GM21360 (cell line): Measurements from ENCODE around the gene CXCL14.

Experiments used
- ATAC-seq: cut with Tn5 transposase; IDR thresholded peaks from one replicate; pipeline ENCODE4 v1.9.1; 2021; ENCODE audit warnings: mild to moderate bottlenecking, moderate library complexity; ENCODE audit not compliant: unreplicated experiment

The CXCL14 gene

DNA sequence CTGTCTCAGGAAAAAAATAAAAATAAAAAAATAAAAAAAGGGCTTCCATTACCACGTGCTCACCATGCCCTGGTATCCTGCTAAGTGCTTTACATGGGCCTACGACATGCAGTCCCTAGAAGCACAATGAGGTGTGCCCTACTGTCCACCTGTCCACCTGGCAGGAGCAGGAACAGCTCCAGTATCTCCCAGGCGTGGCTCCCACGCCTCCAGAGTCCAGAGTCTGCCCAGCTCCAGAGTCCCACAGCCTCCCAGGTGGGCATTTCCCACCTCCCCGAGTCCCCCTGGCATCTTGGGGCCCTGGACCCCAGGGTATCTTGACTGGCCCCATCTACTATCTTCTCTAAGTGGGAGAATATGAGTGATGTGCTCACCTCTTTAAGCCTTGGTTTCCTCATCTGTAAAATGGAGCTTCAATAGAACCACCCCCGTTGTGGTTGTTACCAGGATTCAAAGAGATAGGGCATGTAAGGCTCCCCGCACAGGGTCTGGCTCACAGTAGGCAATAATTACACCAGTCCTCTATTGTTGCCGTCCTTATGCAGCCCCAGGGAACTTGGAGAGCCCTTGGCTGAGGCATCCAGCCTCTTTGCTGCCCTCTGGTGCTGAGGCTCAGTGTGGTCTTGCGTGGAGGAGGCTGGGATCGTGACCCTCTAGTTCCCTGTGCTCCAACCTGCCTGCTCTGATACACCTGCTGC lies 8.9 kb downstream of the CXCL14 start:
- ATAC-seq, result no peak

DNA sequence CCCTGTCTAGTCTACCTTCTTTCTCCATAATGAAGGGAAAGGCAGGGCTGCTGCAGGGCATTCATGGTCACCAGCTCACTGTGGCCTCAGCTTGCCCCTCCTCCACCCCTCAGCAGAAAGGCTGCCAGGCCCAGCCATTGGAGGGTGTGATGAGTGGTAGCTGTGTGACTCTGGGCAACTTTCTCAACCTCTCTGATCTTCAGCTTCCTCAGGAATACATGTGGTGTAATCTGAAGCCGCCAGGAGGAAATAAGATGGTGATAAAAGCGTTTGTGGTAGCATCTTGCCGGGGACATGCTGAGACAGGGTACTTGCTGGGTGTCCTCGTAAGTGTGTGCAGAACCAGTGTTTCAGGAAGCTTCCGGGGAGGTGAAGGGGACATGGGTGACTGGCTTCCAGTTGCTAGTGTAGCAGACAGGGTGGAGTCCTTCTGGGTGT lies 9.8 kb downstream of the CXCL14 start:
- ATAC-seq, result no peak

DNA sequence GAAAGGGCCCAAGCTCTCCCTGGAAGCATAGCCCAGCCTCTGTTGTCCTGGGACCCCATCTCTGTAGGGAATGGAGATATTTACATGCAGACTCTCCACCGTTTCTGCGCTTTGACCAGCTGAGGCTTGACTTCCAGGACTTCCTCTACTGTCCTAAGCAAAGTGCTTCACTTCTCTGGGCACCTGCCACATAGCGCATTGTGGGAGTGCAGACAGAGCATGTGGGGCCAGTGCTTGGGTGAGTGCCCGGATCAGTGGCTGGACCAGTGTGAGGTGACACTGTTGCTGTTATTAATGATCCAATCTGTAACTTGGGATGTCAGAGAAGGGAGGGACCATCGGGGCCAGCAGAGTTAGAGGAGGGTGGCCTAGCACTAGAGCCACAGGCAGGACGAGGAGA lies 10.5 kb downstream of the CXCL14 start:
- no peak for ATAC-seq

DNA sequence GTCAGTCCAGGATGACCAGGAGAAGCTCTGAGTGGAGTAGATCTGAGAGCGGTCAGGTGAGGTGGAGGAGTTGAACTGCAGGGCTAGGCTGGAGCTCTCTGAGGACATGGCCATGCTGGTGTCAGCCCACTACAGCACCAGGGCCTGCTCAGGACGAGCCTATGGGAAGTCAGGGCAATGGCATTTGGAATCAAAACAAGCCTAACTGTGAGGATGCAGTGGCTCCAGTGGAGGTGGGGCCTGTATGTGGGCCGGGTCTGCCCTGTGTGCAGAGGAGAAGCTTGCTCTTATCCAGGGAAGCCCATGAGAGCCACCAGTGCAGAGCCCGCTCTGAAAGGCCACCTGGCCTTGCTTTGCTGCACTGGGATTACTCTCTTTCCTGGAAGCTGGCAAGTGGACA lies 11.1 kb downstream of the CXCL14 start:
- no peak for ATAC-seq

GRCh38 chr5:135566422-135567400 lies 12.1 kb downstream of the CXCL14 start:
- no peak for ATAC-seq

DNA sequence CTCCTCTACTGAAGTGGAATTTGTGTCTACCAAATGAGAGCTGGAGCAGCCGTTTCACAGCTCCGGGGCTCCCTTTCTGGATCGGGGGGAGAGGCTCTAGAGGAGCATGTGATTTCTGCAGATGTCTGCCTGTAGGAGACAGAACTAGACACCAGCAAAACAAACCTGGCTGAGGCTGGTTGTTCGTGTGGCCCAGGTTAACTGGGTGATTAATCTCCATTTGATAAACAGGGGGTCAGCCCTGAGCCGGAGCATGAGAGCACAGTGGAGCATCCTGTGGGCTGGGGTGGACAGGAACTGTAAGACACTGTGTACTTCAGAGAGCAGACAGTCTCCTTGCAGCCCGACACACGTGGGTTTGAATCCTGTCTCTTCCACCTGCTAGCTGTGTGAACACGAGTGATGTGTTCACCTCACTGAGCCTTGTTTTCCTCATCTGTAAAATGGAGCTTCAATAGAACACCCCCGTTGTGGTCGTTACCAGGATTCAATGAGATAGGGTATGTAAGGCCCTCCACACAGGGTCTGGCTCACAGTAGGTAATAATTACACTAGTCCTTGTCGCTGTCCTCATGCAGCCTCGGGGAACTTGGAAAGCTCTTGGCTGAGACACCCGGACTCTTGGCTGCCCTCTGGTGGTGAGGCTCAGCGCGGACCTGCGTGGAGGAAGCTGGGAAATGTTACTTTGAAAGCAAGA lies 12.9 kb downstream of the CXCL14 start:
- no peak for ATAC-seq

- ATAC-seq, result no peak
Observed at GRCh38 chr5:135565266-135565665, 13.5 kb downstream of the CXCL14 start.

GRCh38 chr5:135564331-135564730 lies 14.5 kb downstream of the CXCL14 start:
- ATAC-seq, result no peak

DNA sequence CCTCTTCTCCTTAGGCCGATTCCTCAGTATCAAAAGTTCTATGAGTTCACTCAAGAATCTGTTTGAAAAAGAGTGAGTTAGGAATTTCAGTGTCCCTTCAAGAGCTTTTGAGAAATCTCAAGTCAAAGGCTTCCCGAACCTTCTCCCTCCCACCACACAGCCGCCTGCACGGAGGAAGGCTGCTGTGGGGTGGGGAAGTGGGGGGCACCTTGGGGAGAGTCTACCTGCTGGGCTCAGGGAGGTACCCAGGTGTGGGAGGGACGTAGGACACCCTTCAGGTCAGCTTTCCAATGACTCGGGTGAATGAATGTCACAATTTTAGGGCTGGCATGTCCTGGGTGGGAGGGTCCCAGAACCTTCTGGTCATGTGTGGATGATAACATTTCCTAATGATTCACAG lies 17.5 kb downstream of the CXCL14 start:
- ATAC-seq, result no peak

DNA sequence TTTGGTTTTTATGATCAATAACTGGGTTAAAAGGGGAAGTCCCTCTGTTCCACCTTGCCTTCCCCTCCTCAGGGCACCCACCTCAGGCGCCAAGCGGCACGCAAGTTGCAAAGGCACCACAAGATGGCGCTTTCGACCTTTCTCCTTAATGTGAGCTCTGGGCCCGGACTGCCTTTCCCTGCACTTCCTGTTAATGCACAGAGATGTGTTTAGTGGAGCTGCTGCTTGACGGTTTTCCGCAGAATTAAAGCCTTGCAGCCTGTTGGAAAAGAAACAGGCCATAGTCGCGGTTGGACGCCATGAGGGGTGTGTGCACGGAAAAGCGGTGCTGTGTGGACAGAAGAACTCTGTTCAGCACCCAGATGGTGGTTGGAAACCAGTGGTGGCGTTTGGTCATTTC lies 17.9 kb downstream of the CXCL14 start:
- ATAC-seq, result peak; percentile 94

- no peak for ATAC-seq
Observed at GRCh38 chr5:135559354-135559753, 19.4 kb downstream of the CXCL14 start.

DNA sequence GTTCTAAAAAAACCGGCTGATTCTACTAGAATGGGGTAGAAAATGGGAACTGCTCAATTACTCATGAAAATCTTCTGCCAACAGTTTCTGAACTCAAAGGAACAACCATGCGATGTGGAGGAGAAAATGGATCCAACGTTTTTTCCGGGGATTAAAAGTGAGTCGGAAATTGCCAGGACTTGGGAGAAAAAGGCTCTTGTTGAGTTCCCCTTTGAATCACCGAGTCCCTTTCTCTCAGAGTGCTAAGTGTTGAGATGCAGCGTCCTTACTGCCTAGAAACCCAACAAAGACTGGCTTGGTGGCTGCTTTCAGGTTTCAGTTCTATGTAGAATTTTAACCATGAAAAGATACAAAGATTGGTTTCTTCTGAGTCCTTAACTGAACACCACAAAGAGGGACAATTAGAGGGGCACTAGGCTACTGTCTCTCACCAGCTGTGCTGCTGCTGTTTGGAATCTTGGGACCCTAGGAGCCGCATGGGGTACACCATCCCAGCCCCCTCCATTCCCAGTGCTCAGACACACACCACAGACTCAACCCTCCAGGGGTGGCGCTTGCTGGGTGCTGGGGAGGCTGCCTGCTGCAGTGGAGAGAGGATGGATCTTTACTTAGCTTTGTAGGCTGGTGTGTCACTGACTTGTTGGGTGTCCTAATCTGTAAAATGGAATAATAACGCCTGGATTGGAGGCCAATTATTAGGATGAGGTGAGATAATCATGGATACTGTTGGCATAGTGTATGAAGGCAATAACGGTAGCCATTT lies 21.5 kb downstream of the CXCL14 start:
- ATAC-seq, result no peak

- ATAC-seq, result no peak
Observed at GRCh38 chr5:135556620-135557019, 22.2 kb downstream of the CXCL14 start.

DNA sequence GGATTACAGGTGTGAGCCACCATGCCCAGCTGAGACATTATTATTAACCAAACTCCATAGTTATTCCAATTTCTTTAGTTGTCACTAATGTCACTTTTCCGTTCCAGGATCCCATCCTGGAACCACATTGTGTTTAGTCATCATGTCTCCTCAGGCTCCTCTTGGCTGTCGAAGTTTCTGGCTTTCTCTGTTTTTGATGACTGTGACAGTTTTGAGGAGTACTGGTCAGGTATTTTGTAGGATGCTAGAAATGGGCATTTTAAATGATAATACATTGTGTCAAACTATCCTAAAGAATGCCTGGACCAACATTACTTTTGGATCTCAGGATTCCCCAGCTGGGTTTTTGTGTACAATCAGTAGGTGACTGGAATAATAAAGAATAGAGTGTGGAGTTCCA lies 23.3 kb downstream of the CXCL14 start:
- ATAC-seq, result no peak

DNA sequence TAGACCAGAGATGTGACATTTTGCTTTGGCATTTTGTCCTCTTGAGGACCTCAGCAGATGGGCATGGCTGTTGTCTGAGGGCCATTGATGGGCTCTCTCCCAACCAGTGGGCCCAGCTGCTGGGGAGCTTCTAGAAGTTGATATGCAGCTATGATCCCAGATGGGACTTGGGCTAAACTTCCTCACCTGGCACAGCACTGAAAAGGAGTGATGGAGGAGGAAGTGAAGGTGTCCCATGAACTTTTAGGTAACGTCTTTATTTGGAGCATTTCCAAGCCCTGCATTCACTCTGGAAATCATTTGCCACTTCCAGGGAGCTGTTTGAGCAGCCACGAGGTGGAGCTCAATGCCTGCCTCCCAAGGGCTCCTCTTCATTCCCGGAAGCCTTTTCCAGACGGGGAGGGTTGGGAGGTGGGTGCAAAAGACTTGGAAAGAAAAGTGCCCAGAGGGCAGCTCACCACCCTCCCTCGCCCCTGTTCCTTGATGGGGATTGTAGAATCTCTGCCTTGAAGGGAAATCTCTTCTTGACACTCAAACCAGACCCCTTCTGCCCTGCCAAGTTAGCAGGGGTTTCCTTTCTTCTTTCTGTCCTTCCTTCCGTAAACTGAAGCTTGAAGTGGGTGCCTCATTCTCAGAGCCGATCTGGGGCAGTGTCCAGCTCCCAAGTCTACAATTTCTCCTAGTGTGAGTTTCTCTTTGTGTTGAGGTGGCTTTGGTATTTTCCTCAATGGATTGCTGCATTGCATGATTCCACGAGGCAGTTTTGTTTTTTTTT lies 24.9 kb downstream of the CXCL14 start:
- ATAC-seq, result no peak

DNA sequence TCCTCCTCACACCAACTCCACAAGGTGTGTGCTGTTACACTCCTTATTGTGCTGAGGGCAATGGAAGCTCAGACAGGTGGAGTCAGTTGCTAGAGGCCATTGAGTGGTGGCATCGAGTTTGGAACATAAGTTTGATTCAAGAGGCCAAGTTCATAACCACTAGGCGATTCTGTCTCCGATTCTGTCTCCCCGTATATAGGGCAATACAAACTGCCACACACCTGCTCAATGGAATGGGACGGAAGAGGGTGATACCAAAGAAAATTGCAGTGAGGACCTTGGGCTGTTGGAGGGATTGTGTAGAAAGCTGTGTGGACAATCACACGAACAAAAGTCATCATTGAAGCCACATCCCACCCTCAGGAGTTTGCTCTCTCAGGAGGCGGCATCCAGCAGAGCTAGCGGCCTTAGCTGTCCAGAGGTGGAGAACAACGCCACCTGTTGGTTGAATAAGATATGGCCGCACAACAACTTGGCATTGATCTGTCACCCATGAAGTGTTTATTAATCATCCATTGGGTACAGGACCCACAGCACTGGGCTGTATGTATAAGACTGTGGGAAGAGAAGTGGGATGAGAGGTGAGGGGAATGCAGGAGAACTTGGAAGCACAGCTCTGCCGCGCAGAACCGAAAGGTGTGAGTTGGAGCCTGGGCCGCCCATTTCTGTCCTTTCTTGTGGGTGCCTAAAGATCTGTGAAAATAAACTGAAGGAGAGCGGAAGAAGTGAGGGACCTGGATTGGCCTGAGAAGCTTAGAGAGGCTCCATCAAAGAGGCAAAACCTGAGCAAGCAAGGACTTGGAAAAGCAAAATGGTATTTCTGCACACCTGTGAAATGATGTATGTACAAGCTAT lies 27.0 kb downstream of the CXCL14 start:
- ATAC-seq, result peak; percentile 70

- no peak for ATAC-seq
Observed at GRCh38 chr5:135549413-135549812, 29.4 kb downstream of the CXCL14 start.

DNA sequence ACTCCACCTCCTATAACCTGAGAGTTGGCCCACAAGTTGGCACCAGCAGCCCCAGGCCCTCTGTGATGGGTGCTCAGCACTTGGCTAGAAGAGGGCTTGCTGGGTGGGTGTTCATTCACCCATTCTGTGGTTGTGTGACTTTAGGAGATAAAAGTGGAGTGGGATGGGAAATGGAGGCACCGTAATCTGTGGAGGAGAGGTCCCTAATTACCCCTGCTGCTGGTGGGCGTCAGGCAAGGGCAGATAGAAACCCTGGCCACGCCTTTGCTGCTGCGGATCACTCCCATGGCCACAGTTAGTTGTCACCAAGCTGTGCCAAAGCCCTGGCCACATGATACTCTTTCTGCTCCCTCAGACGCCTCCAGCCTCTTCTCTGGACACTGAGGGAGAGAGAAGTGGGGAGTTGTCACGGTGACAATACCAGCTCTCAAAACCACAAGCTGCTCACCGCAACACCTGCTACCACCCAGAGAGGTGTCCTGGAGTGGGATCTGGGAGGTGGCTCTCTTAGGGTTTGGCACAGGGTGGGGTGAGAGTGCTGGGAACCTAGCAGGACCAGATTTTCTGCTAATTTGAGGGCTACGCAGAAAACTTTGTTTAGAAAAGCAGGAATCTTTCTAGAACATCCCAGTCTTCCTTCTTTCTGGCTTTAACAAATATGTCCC lies 31.1 kb downstream of the CXCL14 start:
- no peak for ATAC-seq

- no peak for ATAC-seq
Observed at GRCh38 chr5:135546912-135547311, 31.9 kb downstream of the CXCL14 start.
